ENCODE results near the gene HLA-DOB. TPM values are rescaled to one million over a fixed set of nuclear protein-coding genes. Genes with fewer than 3 reads are reported as not detected.

The HLA-DOB gene
- total and polyA plus RNA-seq, 10 of the 15 experiments (the other 5 are each of a cell fraction or from before 2014, with no cell fraction given) = 27.4 to 79.1 (median 37.0) TPM

DNA sequence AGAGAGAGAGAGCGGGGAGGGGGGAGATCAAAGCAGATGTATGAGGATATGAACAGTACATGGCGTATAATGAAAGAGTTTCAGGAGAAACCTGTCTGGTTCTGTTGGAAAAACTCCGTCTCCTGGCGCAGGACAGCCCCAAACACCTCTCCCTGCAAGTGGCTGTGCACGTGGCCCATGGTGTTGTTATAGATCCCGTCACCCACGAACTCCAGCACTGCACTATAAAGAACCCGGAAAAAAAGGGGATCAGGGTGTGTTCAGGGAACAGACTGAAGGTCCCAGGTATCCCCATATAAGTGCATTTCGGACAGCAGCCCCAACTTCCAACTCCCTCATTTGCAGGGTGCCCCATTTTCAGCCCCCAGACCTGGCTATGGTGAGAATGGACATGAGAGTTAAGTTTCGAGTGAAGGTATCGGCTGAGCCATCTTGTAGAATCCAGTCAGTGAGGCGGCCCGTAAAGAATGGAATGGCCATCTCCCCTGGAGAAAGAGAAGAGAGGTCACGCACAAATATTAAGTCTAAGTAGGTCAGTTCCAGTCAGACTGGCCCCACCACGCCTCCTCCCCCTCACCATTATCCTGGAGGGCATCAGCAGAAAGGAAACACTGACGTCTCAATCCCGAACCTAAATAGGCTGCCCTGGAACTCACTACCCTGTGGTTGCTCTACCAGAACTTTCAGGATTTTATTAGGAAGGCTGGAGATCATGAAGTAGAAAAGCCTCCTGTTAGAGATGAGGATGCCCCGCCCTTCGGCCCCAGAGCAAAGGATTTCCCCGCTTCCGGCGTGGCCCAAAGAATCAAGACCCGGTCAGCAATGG is 35.4 kb upstream of the HLA-DOB start:
- TSS peak; percentile 71 for BruUV-seq (replicated peaks)
- Histone ChIP-seq H3K79me2 (ENCODE audit: control insufficient read depth, insufficient read depth, low read length) (peaks cover 94% of the 10 kb centered on the region), H4K20me1 (ENCODE audit: control insufficient read depth, insufficient read depth) (no peaks in the 10 kb centered on the region; the same call in 1 of the 2 replicates), H3K4me1 (ENCODE audit: control insufficient read depth, insufficient read depth, low read length) (peaks cover 40% of the 10 kb centered on the region), H3K9me3 (replicated peaks; ENCODE audit: control insufficient read depth, insufficient read depth, low read length) (no peaks in the 10 kb centered on the region), H3K27me3 (replicated peaks in 1 of 2; ENCODE audit: control insufficient read depth in 2 of 2, insufficient read depth in 2 of 2, low read length in 1 of 2) (no peaks in the 10 kb centered on the region), H3K27ac (ENCODE audit: control insufficient read depth, insufficient read depth) (peak overlapping the region; percentile 100), H3K4me3 (peak overlapping the region; percentile 88), H3K4me2 (ENCODE audit: control insufficient read depth, insufficient read depth) (peak overlapping the region; percentile 96), H2AFZ (ENCODE audit: control insufficient read depth, low read depth, low read length) (no peak overlapping the region), H3K9ac (ENCODE audit: control insufficient read depth, insufficient read depth, low read length) (peak overlapping the region; percentile 99), H3K36me3 (ENCODE audit: control insufficient read depth in 2 of 2, insufficient read depth in 2 of 2, low read length in 1 of 2) (peaks cover 6 to 44% of the 10 kb centered on the region in 2 experiments)
- under 1% methylated on average over 23 of the region's 23 CpGs for WGBS (ENCODE audit: insufficient coverage, insufficient replicate concordance, low lambda C conversion rate, missing lambda C conversion rate)
- ChIA-PET POLR2A (interaction anchor here (0.9 to 8.1 kb wide), 14 partner anchors 9 to 158 kb away, joined by 3 to 357 read pairs (median 6); partner anchors contain the start of genes HLA-DMA, HLA-DMB, PSMB8 and TAP2), CTCF (interaction anchor here (1.0 to 8.0 kb wide), 6 partner anchors 10 to 119 kb away, joined by 3 to 299 read pairs (median 20); partner anchors contain the start of genes PSMB8 and TAP2), RAD21 (ENCODE audit: unreplicated experiment) (interaction anchor here (1.2 to 7.7 kb wide), 5 partner anchors 10 to 120 kb away, joined by 3 to 269 read pairs (median 16); partner anchors contain the start of genes PSMB8 and TAP2), SMC1A (ENCODE audit: uncharacterized antibody, unreplicated experiment) (interaction anchor here (1.5 to 5.9 kb wide), 4 partner anchors 7 to 413 kb away, joined by 3 to 131 read pairs (median 38); partner anchors contain the start of genes HLA-DRA, PSMB8 and TAP2)
- in situ Hi-C loops (cut with MboI) (no loop called here), intact Hi-C loops (cut with micrococcal nuclease; ENCODE audit: unreplicated experiment) (loop anchor here (10.0 kb wide), 1 partner anchor 247 kb away; no protein-coding TSS in a partner anchor)
- ATAC-seq (peak; percentile 13), DNase-seq (ENCODE audit: low read depth, low spot score) (no peak), FAIRE-seq (peak; percentile 35)
- TF ChIP-seq, protein P1, sequence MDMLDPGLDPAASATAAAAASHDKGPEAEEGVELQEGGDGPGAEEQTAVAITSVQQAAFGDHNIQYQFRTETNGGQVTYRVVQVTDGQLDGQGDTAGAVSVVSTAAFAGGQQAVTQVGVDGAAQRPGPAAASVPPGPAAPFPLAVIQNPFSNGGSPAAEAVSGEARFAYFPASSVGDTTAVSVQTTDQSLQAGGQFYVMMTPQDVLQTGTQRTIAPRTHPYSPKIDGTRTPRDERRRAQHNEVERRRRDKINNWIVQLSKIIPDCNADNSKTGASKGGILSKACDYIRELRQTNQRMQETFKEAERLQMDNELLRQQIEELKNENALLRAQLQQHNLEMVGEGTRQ (IDR thresholded peaks at IDR 0.05; ENCODE audit: borderline replicate concordance, low read depth, low read length) = no peak; the same call in 1 of the 2 replicates
- TF ChIP-seq ETV6 (conservative IDR thresholded peaks at IDR 0.05 in 1 of 2, IDR thresholded peaks at IDR 0.05 in 1 of 2; ENCODE audit: borderline replicate concordance in 1 of 2, low read depth in 1 of 2) (no peak), RAD51 (IDR thresholded peaks at IDR 0.05) (peak; percentile 73), SPI1 (IDR thresholded peaks at IDR 0.05; ENCODE audit: borderline replicate concordance, insufficient read depth, low read depth, low read length) (no peak), HDGF (IDR thresholded peaks at IDR 0.05) (0 out of 2 replicates have a peak, but pooled peaks have one; percentile 31), CEBPB (IDR thresholded peaks at IDR 0.05; ENCODE audit: borderline replicate concordance in 1 of 2, low read depth in 2 of 2, low read length in 2 of 2) (no peak), ZNF274 (IDR thresholded peaks at IDR 0.05; ENCODE audit: insufficient read depth, insufficient read length) (no peak)
- TF ChIP-seq, protein P2, sequence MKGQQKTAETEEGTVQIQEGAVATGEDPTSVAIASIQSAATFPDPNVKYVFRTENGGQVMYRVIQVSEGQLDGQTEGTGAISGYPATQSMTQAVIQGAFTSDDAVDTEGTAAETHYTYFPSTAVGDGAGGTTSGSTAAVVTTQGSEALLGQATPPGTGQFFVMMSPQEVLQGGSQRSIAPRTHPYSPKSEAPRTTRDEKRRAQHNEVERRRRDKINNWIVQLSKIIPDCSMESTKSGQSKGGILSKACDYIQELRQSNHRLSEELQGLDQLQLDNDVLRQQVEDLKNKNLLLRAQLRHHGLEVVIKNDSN (IDR thresholded peaks at IDR 0.05; ENCODE audit: borderline replicate concordance, extremely low read length, insufficient read depth, low read depth, low read length) = peak; percentile 46
- TF ChIP-seq, protein P3, sequence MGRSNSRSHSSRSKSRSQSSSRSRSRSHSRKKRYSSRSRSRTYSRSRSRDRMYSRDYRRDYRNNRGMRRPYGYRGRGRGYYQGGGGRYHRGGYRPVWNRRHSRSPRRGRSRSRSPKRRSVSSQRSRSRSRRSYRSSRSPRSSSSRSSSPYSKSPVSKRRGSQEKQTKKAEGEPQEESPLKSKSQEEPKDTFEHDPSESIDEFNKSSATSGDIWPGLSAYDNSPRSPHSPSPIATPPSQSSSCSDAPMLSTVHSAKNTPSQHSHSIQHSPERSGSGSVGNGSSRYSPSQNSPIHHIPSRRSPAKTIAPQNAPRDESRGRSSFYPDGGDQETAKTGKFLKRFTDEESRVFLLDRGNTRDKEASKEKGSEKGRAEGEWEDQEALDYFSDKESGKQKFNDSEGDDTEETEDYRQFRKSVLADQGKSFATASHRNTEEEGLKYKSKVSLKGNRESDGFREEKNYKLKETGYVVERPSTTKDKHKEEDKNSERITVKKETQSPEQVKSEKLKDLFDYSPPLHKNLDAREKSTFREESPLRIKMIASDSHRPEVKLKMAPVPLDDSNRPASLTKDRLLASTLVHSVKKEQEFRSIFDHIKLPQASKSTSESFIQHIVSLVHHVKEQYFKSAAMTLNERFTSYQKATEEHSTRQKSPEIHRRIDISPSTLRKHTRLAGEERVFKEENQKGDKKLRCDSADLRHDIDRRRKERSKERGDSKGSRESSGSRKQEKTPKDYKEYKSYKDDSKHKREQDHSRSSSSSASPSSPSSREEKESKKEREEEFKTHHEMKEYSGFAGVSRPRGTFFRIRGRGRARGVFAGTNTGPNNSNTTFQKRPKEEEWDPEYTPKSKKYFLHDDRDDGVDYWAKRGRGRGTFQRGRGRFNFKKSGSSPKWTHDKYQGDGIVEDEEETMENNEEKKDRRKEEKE (IDR thresholded peaks at IDR 0.05) = no peak
- TF ChIP-seq, protein P4, sequence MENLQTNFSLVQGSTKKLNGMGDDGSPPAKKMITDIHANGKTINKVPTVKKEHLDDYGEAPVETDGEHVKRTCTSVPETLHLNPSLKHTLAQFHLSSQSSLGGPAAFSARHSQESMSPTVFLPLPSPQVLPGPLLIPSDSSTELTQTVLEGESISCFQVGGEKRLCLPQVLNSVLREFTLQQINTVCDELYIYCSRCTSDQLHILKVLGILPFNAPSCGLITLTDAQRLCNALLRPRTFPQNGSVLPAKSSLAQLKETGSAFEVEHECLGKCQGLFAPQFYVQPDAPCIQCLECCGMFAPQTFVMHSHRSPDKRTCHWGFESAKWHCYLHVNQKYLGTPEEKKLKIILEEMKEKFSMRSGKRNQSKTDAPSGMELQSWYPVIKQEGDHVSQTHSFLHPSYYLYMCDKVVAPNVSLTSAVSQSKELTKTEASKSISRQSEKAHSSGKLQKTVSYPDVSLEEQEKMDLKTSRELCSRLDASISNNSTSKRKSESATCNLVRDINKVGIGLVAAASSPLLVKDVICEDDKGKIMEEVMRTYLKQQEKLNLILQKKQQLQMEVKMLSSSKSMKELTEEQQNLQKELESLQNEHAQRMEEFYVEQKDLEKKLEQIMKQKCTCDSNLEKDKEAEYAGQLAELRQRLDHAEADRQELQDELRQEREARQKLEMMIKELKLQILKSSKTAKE (IDR thresholded peaks at IDR 0.05; ENCODE audit: low read depth, poor library complexity, severe bottlenecking) = no peak
- TF ChIP-seq, protein P5, sequence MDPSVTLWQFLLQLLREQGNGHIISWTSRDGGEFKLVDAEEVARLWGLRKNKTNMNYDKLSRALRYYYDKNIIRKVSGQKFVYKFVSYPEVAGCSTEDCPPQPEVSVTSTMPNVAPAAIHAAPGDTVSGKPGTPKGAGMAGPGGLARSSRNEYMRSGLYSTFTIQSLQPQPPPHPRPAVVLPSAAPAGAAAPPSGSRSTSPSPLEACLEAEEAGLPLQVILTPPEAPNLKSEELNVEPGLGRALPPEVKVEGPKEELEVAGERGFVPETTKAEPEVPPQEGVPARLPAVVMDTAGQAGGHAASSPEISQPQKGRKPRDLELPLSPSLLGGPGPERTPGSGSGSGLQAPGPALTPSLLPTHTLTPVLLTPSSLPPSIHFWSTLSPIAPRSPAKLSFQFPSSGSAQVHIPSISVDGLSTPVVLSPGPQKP (IDR thresholded peaks at IDR 0.05; ENCODE audit: low read depth, low read length) = 0 out of 2 replicates have a peak, but pooled peaks have one; percentile 39

Data from GM12878 (cell line).